ENCODE data around the gene SMAD3.

The SMAD3 gene

DNA sequence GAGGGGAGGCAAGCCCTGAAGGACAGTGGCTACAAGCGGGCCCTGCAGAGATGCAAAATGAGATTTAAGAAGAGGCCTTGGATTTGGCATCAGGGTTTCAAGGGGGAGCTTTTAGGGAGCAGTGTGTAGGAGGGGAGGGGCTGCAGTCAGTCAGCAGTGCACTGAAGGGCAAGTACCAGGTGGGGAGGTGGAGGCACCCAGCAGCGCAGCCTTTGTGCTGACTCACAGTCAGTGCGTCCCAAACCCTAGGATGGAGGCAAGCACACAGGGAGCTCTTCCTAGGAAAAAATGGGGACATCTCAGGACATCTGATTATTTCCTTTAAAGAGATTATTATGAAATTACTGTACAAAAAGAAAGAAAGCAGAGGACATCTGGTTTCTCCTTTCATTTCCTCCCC lies 109.0 kb downstream of the SMAD3 start:
- H3K9me3 ChIP-seq = no peaks in the 10 kb centered on the region
- H3K36me3 ChIP-seq = peaks cover 98% of the 10 kb centered on the region
- no peaks in the 10 kb centered on the region for H3K27me3 ChIP-seq
- peaks cover 88% of the 10 kb centered on the region for H4K20me1 ChIP-seq
- peaks cover 39% of the 10 kb centered on the region for H3K4me1 ChIP-seq
- no peak overlapping the region for H3K4me2 ChIP-seq
- no peak overlapping the region for H3K27ac ChIP-seq
- no peak for TF ChIP-seq Cebpa-rat (IDR thresholded peaks at IDR 0.05)
- H3K9ac ChIP-seq = no peak overlapping the region
- no peak overlapping the region for H3K4me3 ChIP-seq

DNA sequence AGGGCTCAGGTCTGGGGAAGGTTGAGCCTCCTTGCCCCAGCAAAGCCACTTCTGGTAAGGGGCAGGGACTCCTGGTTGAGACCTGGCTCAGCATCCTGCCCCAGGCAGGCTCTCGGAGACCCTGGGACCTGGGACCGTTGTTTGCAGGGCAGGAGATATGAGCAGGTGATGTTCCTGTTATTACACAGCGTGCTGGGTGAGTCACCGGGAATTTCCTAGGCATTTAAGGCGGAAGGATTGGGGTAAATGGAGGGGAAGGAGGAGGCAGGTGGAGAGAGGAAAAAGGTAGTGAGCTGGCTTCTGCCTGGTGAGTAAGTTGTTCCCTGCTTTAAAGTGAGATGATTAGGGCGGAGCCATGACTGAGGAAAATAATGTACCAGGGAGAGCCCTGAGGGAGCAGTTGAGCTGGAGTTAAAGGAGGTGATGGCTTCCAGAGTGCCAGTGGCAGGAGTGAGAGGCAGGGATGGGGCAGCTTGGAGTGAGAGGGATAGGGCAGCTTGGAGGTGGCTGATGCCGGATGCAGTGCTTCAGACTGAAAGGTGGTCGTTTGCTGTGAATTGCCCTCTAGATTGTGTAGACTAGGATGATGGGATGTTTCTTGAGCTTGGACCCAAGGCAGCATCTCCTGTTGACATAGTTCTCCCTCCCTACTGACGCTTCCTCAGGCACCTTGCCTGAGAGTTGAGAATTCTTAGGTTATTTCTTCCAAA lies 109.6 kb downstream of the SMAD3 start:
- H3K4me1 ChIP-seq = peaks cover 34% of the 10 kb centered on the region
- no peak overlapping the region for H3K4me2 ChIP-seq
- H3K9me3 ChIP-seq = no peaks in the 10 kb centered on the region
- H3K27ac ChIP-seq = no peak overlapping the region
- H3K4me3 ChIP-seq = no peak overlapping the region
- TF ChIP-seq Cebpa-rat (IDR thresholded peaks at IDR 0.05) = no peak
- H3K9ac ChIP-seq = no peak overlapping the region
- peaks cover 98% of the 10 kb centered on the region for H3K36me3 ChIP-seq
- no peaks in the 10 kb centered on the region for H3K27me3 ChIP-seq
- peaks cover 88% of the 10 kb centered on the region for H4K20me1 ChIP-seq

DNA sequence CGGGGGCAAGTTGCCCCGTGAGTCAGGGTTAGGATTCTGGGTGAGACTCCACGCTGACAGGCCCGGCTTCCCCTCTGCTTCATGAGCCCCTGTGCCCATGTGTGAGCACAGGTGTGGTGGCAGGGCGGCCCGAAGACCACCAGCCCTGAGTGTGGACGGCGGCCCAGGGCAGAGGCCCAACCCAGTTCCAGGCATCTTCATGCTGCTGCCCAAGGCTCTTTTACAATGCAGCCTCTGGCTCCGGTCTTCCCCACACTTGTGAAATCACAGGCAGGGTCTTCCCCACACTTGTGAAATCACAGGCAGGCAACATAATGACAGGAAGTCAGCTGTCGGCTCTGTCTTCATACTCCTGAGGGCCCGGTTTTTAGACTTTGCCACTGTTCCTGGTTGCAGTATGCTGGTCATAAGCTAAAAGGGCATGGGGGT lies 110.3 kb downstream of the SMAD3 start:
- Histone ChIP-seq H3K4me2 (no peak overlapping the region), H3K36me3 (peaks cover 98% of the 10 kb centered on the region), H3K4me1 (peaks cover 27% of the 10 kb centered on the region), H3K27me3 (no peaks in the 10 kb centered on the region), H3K9me3 (no peaks in the 10 kb centered on the region), H3K4me3 (no peak overlapping the region), H4K20me1 (peaks cover 83% of the 10 kb centered on the region), H3K9ac (no peak overlapping the region), H3K27ac (no peak overlapping the region)
- no peak for TF ChIP-seq Cebpa-rat (IDR thresholded peaks at IDR 0.05)

DNA sequence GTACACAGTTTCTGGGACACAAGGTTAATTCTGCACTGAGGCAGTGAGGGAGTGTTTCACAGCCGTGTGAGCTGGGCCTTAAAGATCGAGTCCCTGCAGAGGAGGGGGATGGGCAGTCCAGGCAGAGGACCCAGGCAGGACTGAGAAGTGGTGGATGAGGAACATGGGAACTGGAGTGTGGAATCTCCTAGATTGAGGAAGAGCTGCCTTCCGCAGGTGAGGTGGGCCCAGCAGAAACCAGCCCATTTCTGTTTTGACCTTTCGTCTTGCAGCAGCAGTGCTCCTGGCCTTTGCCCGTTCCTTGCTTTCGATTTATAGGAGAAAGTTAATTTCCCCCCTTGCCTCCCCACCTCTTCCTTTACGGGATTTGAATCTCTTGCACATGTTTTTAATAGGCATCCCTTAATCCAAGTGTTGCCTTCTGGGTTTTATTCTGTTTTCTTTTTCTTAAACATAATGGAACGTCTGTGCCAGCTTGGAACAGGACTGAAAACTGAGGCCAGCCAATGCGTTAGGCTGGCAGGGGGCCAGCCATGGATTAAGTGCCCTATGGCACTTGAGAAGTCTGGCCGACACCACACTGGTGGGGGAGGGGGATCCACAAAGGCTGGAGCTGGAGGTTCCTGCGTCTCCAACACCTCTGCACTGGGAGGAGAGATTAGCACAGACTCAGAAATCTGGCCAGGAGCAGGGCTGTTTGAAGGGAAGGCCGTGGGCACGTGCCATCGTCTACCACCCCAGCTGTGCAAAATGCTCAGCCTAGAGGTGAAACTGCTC lies 111.0 kb downstream of the SMAD3 start:
- Histone ChIP-seq H3K4me3 (no peak overlapping the region), H3K4me2 (no peak overlapping the region), H3K9ac (no peak overlapping the region), H4K20me1 (peaks cover 82% of the 10 kb centered on the region), H3K27me3 (no peaks in the 10 kb centered on the region), H3K36me3 (peaks cover 97% of the 10 kb centered on the region), H3K4me1 (peaks cover 27% of the 10 kb centered on the region), H3K9me3 (no peaks in the 10 kb centered on the region), H3K27ac (no peak overlapping the region; the same call in 1 of the 2 replicates)
- TF ChIP-seq Cebpa-rat (IDR thresholded peaks at IDR 0.05) = no peak

DNA sequence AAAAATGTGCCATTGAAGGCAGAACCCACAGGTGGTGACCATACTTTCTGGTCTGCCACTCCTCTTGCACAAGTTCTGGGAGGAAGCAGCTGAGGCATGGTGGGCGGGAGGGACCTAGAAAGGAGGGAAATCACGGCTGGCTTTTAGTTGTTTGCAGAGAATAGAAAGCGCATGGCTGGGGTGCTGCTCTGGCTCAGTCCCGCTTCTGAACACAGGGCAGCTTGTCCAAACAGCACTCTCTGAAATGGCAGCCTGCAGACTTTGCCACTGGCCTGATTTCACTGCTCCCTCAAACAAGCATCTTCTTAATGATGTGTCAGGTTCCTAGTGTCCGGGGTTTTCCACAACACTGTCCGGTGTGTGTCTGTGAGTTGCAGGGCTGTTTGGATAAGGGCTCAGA lies 112.3 kb downstream of the SMAD3 start:
- Histone ChIP-seq H3K27ac (no peak overlapping the region; the same call in 1 of the 2 replicates), H3K9me3 (no peaks in the 10 kb centered on the region), H3K4me3 (no peak overlapping the region), H3K4me2 (no peak overlapping the region; the same call in 1 of the 2 replicates), H4K20me1 (peaks cover 68% of the 10 kb centered on the region), H3K36me3 (peaks cover 96% of the 10 kb centered on the region), H3K4me1 (peaks cover 27% of the 10 kb centered on the region), H3K9ac (no peak overlapping the region), H3K27me3 (no peaks in the 10 kb centered on the region)
- no peak for TF ChIP-seq Cebpa-rat (IDR thresholded peaks at IDR 0.05)

DNA sequence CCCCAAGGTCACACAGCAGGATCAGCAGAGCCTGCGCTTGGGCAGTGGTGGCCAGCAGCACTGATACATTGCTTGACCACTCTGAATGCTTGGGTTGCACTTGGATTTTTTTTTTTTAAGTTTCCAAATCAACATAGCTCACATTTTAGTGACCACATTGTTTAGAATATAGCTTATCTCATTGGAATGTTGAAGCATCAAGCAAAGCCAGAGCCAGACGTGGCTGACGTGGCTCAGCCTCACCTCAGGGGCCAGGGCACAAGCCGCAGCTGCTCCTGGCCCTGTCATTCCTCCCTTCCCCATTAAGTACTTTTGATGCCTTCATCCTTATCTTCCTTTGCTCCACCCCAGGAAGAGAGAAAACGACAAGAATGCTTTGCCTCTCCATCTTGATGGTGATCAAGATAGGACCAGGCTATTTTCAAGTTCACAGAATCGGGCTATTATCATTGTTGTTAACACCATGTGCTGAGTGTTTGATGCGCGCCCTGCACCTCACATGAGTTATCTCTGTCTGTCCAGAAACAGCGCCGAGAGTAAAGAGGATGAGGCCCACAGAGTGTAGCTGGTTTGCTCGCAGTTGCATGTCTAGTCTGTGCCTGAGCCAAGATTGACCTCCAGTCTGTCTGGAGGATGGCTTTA lies 113.3 kb downstream of the SMAD3 start:
- no peak overlapping the region for H3K4me2 ChIP-seq
- no peak overlapping the region for H3K27ac ChIP-seq
- TF ChIP-seq Cebpa-rat (IDR thresholded peaks at IDR 0.05) = no peak
- peaks cover 59% of the 10 kb centered on the region for H4K20me1 ChIP-seq
- peaks cover 27% of the 10 kb centered on the region for H3K4me1 ChIP-seq
- H3K9ac ChIP-seq = no peak overlapping the region
- H3K9me3 ChIP-seq = no peaks in the 10 kb centered on the region
- H3K4me3 ChIP-seq = no peak overlapping the region
- no peaks in the 10 kb centered on the region for H3K27me3 ChIP-seq
- peaks cover 94% of the 10 kb centered on the region for H3K36me3 ChIP-seq

DNA sequence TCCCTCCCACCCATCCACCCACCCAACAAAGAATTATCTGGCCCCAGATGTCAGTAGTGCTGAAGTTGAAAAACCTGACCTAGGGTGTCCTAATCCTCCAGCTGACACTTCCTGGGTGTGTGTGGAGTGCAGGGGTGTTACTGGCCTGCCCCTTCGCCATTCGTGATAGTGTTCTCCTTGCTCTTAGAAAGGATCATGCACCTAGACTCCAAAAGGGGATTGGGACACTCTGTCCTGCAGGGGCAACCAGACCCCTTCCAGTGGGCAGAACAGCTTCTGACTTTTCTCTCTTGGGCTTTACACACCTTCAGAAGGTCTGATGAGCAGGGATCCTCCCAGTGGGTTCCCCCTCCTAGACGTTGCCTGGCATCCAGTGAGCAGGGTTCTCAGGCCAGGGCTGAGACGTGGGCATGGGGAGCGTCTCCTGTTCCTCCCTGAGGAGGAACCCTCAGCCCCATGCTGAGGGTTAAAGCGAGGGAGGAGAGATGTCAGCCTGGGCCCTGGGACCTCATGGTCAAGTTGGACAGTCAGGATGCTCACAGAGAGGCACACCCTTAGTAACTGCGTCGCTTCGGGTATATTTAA lies 114.1 kb downstream of the SMAD3 start:
- no peak for TF ChIP-seq Cebpa-rat (IDR thresholded peaks at IDR 0.05)
- Histone ChIP-seq H3K4me2 (no peak overlapping the region), H4K20me1 (peaks cover 52% of the 10 kb centered on the region), H3K27ac (no peak overlapping the region), H3K9ac (no peak overlapping the region), H3K4me1 (peaks cover 30% of the 10 kb centered on the region), H3K27me3 (no peaks in the 10 kb centered on the region), H3K36me3 (peaks cover 94% of the 10 kb centered on the region), H3K9me3 (no peaks in the 10 kb centered on the region), H3K4me3 (no peak overlapping the region)

DNA sequence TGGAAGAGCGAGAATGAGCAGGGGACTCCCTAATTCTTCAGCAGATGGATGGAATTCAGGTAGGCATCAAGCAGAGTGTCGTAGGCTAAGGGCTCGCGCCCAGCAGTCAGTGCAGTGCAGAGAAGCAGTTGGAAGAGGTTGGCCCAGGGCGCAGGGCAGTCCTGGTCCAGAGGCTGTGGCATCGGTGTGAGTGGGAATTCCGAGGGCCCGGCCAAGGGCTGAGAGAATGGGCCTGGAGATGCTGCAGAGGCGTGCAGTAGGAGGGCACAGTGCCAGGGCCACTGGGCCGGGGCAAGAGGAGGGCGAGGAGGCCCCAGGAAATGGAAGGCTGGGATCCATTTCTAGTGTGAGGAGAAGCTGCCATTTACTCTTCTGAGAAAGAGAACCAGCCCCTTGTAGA lies 114.6 kb downstream of the SMAD3 start:
- Histone ChIP-seq H3K27ac (no peak overlapping the region), H4K20me1 (peaks cover 51% of the 10 kb centered on the region), H3K36me3 (peaks cover 94% of the 10 kb centered on the region), H3K9ac (no peak overlapping the region), H3K4me3 (no peak overlapping the region), H3K9me3 (no peaks in the 10 kb centered on the region), H3K27me3 (no peaks in the 10 kb centered on the region), H3K4me2 (no peak overlapping the region), H3K4me1 (peaks cover 36% of the 10 kb centered on the region)
- no peak for TF ChIP-seq Cebpa-rat (IDR thresholded peaks at IDR 0.05)

DNA sequence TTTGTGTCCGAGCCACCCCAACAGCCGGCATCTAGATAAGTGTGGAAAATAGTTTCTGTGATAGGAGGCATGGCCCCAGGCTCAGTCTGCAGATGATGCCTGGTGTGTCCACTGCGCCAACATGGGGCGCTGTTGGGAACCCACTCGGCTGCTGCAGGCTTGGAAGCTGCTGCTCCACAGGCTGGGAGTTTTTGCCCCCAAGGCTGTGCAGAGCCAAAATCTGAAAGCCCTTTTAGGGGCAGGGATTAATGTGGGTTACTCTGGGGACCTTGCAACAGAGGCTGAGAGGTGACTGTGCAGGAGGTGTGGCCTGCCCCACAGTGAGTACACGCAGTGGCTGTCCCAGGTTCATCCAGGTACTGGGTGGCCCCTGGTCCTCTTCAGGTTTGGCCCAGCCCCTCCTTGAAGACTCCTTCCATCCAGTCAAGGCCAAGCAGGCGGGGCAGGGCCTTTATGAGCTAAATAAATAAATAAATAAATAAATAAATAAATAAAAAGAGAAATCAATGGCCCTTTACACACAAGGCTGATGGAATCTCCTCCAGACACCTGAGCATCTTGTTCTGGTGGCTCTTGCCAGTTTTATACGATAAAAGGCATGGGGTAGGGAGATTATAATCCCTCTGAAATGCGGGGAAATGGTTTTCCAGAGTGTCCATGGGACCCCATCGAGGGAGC lies 115.3 kb downstream of the SMAD3 start:
- Histone ChIP-seq H3K9ac (no peak overlapping the region), H3K9me3 (no peaks in the 10 kb centered on the region), H3K4me3 (no peak overlapping the region), H4K20me1 (peaks cover 51% of the 10 kb centered on the region), H3K36me3 (peaks cover 94% of the 10 kb centered on the region), H3K4me2 (no peak overlapping the region), H3K27ac (no peak overlapping the region), H3K4me1 (peaks cover 38% of the 10 kb centered on the region), H3K27me3 (no peaks in the 10 kb centered on the region)
- TF ChIP-seq Cebpa-rat (IDR thresholded peaks at IDR 0.05) = no peak

All from BLaER1 (cell line).